Fibroblast of lung (primary cell): ENCODE results near the gene RSPH9.
"Not testable (repeated sequence)": the region's sequence is repeated elsewhere in the genome, so short reads cannot be mapped to it uniquely, and the experiment has no call there.

ENCODE experiments used
- EZH2 ChIP-seq: IDR thresholded peaks from 2 replicates; pipeline ENCODE4 v1.5.1; 2012; ENCODE audit warnings: low read length, control low read depth, mild to moderate bottlenecking; ENCODE audit errors: missing control alignments
- TF ChIP-seq, protein P1 (sequence below), 2 donors: IDR thresholded peaks in 1 of 2; conservative IDR thresholded peaks in 1 of 2; 1 replicate in 1 of 2; 2 replicates in 1 of 2; pipeline ENCODE4 v1.5.1; 2011 to 2012; ENCODE audit warnings: low read length in 2 of 2, control low read depth in 1 of 2, inconsistent platforms in 1 of 2, low read depth in 1 of 2, mild to moderate bottlenecking in 1 of 2

DNA sequence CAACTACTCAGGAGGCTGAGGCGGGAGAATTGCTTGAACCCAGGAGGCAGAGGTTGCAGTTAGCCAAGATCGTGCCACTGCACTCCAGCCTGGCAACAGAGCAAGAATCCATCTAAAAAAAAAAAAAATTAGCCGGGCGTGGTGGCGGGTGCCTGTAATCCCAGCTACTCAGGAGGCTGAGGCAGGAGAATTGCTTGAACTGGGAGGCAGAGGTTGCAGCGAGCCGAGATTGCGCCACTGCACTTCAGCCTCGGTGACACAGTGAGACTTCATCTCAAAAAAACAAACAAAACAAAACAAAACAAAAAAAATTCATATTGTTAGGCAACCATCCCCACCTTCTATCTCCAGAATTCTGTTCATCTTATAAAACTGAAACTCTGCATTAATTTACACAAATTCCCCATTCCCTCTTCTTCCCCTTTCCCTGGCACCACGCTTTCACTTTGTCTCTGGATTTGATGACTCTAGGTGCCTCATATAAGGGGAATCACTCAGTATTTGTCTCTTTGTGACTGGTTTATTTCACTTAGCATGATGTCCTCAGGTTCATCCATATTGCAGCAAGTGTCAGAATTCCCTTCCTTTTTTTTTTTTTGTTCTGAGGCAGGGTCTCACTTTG, 56.2 kb downstream of the RSPH9 start:
- TF ChIP-seq, protein P1, sequence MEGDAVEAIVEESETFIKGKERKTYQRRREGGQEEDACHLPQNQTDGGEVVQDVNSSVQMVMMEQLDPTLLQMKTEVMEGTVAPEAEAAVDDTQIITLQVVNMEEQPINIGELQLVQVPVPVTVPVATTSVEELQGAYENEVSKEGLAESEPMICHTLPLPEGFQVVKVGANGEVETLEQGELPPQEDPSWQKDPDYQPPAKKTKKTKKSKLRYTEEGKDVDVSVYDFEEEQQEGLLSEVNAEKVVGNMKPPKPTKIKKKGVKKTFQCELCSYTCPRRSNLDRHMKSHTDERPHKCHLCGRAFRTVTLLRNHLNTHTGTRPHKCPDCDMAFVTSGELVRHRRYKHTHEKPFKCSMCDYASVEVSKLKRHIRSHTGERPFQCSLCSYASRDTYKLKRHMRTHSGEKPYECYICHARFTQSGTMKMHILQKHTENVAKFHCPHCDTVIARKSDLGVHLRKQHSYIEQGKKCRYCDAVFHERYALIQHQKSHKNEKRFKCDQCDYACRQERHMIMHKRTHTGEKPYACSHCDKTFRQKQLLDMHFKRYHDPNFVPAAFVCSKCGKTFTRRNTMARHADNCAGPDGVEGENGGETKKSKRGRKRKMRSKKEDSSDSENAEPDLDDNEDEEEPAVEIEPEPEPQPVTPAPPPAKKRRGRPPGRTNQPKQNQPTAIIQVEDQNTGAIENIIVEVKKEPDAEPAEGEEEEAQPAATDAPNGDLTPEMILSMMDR (conservative IDR thresholded peaks at IDR 0.05 in 1 of 2, IDR thresholded peaks at IDR 0.05 in 1 of 2; ENCODE audit: low read depth in 1 of 2, low read length in 2 of 2) = not testable (repeated sequence)
- TF ChIP-seq EZH2 = not testable (repeated sequence)
